ENCODE data around the gene POLR2J2.
"Not testable (repeated sequence)": the region's sequence is repeated elsewhere in the genome, so short reads cannot be mapped to it uniquely, and the experiment has no call there.

DNA sequence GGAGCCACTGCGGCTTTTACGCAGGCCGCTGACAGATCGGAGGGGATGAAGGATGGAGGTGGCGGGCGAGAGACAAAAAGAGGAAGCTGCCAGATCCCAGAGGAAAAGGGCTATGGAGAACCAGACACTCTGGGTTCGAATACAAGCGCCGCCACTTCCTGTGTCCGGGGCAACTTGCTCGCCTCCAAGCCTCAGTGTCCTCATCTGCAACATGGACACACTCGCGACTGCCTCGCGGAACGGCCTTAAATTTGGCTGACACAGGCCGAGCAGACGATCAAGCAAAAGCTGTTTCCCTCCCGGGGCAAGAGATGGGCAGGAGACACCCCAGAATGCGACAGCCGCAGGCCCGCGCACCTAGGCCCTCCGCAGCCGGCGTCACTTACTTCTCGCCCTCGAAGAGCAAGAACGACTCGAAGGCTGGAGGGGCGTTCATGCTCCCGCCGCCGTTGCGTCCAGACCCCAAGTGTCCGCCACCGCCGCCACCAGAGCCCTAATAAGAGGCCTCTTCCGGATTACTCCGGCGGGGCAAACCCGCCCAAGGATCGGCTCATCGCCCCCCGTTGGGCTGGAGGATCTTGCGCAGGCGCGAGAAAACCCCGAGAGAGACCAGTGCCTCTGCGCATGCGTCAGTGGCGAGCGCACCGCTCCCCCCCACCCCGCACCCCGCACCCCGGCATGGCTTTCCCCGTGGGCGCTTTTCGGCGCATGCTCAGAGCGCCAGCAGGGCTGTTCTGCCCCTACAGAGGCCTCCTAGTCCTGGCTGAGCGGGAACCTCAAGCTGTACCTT, at the start of gene POLR2J2:
- not testable (repeated sequence) for TF ChIP-seq POLR2A (IDR thresholded peaks at IDR 0.05; ENCODE audit: low read length); GATA1 (IDR thresholded peaks at IDR 0.05; ENCODE audit: low read depth, low read length)
